Stomach (tissue), 9 donors: ENCODE results near the gene RENBP. TPM values are rescaled to one million over a fixed set of nuclear protein-coding genes. Genes with fewer than 3 reads are reported as not detected.
A peak's percentile ranks its signal among the peaks of the same experiment; 100 is the strongest.

ENCODE experiments used
- DNase-seq, 2 donors: peaks; one replicate each; pipeline versions ENCODE4 v3.0.0 to v3.0.0-alpha.2; 2013 to 2019
- H3K27ac ChIP-seq, 5 donors: fragments of 200-600 bp in 4 of 5; sonication (generic) in 4 of 5; one replicate each; pipeline ENCODE4 v1.5.1; 2013 to 2019; ENCODE audit warnings: mild to moderate bottlenecking in 1 of 5, moderate library complexity in 1 of 5
- H3K27me3 ChIP-seq, 3 donors: fragments of 200-600 bp; sonication (generic); one replicate each; pipeline ENCODE4 v1.5.1; 2017 to 2019; ENCODE audit warnings: mixed run types in 1 of 3
- H3K36me3 ChIP-seq, 4 donors: fragments of 200-600 bp; sonication (generic); 1 replicate in 3 of 4; 2 replicates in 1 of 4; pipeline ENCODE4 v1.5.1; 2016 to 2019
- H3K4me1 ChIP-seq, 4 donors: fragments of 200-600 bp; sonication (generic); one replicate each; pipeline ENCODE4 v1.5.1; 2016 to 2019
- H3K4me3 ChIP-seq, 4 donors: fragments of 200-600 bp; sonication (generic) in 3 of 4; one replicate each; pipeline ENCODE4 v1.5.1; 2016 to 2019; ENCODE audit warnings: mild to moderate bottlenecking in 1 of 4
- H3K9me3 ChIP-seq, 4 donors: fragments of 200-600 bp; sonication (generic); one replicate each; pipeline ENCODE4 v1.5.1; 2016 to 2019
- EP300 ChIP-seq: sonication (generic); formaldehyde crosslinking; IDR thresholded peaks from one replicate; pipeline ENCODE4 v1.6.1; 2017; ENCODE audit warnings: antibody characterized with exemption
- POLR2A ChIP-seq, 4 donors: fragments of 450-650 bp; IDR thresholded peaks; one replicate each; pipeline ENCODE4 v1.6.1; 2016; ENCODE audit warnings: antibody characterized with exemption in 4 of 4, control low read depth in 2 of 4, mild to moderate bottlenecking in 1 of 4, moderate library complexity in 1 of 4
- POLR2AphosphoS5 ChIP-seq, 3 donors: sonication (generic); formaldehyde crosslinking; IDR thresholded peaks; one replicate each; pipeline ENCODE4 v1.6.1; 2016; ENCODE audit warnings: antibody characterized with exemption in 3 of 3
- WGBS, 5 donors: extraction: QIAGEN DNeasy Blood & Tissue Kit in 3 of 5; methylation state at CpG; one replicate each; pipeline versions ENCODE4 v1.1.5 to v1.1.7; 2013 to 2018; 5-methylcytosine and 5-hydroxymethylcytosine counted together
- intact Hi-C: fragments of 100-400 bp; cut with DNase I; formaldehyde crosslinking; loops from one replicate; pipeline ENCODE4 v1.15.1; 2023; ENCODE audit warnings: low total_unique reads
- polyA plus RNA-seq, 3 donors: library from polyadenylated mRNA; stranded (reverse); fragments of 200-250 nt; gene quantifications; one replicate each; pipeline ENCODE4 v1.2.3, GENCODE V29; 2013
- total RNA-seq, 5 donors: library from RNA; depleted of rRNA; stranded (reverse); fragments of >200 nt; gene quantifications; one replicate each; pipeline versions ENCODE4 v1.1.0 to v1.2.3, GENCODE V29; 2014 to 2016
- TF ChIP-seq, protein P1 (sequence below), 7 experiments: fragments of 450-650 bp in 4 of 7; fragments of 200-600 bp in 3 of 7; sonication (generic) in 3 of 7; IDR thresholded peaks; one replicate each; pipeline ENCODE4 v1.5.1; 2016 to 2019; ENCODE audit warnings: antibody characterized with exemption in 7 of 7, control low read depth in 2 of 7, mild to moderate bottlenecking in 1 of 7
- donor health status: healthy with polysubstance abuse.
- donor health status: Bipolar disorder and iron deficiency.
- donor health status: healthy.

The RENBP gene
- total and polyA plus RNA-seq, 8 donors = 2.3 to 12.7 (median 8.1) TPM; not detected in 3

DNA sequence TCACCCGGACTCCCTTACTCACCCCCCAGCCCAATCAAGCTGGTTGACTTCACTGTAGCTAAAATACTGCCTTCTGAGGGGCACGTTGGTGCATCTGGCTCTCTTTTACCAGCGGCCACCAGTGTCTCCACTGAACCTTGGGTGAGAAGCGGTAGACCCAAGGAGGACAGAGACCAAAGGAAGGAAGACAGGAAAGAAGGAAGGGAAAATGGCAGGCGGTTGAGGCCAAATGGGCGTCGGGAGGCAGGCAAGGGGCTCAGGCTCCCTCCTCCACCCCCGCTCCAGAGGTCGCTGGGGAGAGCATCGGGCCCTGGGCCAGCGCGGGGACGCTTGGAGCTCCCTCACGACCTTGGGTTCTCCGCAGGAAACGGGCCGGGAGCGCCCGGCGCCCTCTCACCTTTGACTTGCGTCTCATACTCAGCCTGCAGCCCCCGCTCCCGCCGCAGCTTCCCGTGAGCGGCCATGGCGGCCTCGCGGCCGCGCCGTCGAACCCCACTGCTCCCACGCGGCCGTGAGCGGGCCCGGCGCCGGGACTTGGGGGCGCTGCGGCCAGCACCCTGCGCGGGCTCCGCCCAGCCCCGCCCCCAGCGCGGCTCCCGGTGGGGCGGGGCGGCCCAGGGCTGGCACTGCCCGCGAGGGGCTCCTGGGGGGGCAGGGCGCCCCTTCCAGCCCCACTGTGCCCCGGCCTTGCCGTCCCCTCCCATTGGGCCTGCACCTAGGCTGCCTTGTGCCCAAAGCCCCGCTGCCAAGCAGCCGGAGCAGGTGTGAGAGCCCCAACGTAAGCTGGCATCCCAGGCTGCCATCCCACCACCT, 18.5 kb downstream of the RENBP start, which contains the start of gene ARHGAP4:
Gene ARHGAP4 (minus strand): TSS at position 526 of the 813 bp plus-strand sequence. CDS start 62 bp downstream, at position 464.
- Histone ChIP-seq H3K4me3 (peak within 1 kb of the TSS; percentile 45 to 59 (median 56)), H3K27me3 (peaks cover 0 to 17% (median 0%) of the 10 kb centered on the region in 3 donors), H3K9me3 (no peaks in the 10 kb centered on the region), H3K36me3 (peaks cover 4 to 18% (median 13%) of the 10 kb centered on the region in 4 donors), H3K27ac (peak within 1 kb of the TSS; percentile 95 to 98 (median 96)), H3K4me1 (peaks cover 7 to 72% (median 61%) of the 10 kb centered on the region in 4 donors)
- 15 to 57% (median 42%) methylated on average over 3 to 46 of the region's 59 CpGs for WGBS, 5 donors
- intact Hi-C loops = no loop called here
- TF ChIP-seq POLR2AphosphoS5 (IDR thresholded peaks at IDR 0.05) = no peak
- no peak for TF ChIP-seq POLR2A (IDR thresholded peaks at IDR 0.05)
- TF ChIP-seq, protein P1, sequence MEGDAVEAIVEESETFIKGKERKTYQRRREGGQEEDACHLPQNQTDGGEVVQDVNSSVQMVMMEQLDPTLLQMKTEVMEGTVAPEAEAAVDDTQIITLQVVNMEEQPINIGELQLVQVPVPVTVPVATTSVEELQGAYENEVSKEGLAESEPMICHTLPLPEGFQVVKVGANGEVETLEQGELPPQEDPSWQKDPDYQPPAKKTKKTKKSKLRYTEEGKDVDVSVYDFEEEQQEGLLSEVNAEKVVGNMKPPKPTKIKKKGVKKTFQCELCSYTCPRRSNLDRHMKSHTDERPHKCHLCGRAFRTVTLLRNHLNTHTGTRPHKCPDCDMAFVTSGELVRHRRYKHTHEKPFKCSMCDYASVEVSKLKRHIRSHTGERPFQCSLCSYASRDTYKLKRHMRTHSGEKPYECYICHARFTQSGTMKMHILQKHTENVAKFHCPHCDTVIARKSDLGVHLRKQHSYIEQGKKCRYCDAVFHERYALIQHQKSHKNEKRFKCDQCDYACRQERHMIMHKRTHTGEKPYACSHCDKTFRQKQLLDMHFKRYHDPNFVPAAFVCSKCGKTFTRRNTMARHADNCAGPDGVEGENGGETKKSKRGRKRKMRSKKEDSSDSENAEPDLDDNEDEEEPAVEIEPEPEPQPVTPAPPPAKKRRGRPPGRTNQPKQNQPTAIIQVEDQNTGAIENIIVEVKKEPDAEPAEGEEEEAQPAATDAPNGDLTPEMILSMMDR (IDR thresholded peaks at IDR 0.05) = no peak
- no peak for TF ChIP-seq EP300
- peak in 1 of 2 donors; percentile 48 for DNase-seq

DNA sequence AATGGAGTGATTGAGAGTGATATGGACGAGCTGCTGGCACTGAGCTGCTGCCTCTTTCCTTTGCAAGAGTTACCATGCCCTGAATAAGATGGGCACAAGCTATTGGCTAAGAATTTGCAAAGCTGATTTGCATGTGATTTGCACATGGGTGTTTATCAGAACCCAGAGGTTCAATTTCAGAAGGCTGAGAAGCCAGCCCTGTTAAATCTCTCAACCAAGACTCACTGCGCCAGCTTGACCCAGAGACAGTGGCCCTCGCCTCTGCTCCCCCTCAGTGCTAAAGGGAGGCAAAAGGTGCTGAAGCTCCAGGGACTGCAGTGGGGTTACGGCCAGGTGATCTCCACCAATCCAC, 19.1 kb downstream of the RENBP start:
- Histone ChIP-seq H3K27me3 (peaks cover 0 to 17% (median 0%) of the 10 kb centered on the region in 3 donors), H3K36me3 (peaks cover under 1 to 12% (median 7%) of the 10 kb centered on the region in 4 donors), H3K9me3 (no peaks in the 10 kb centered on the region), H3K4me1 (peaks cover 7 to 71% (median 62%) of the 10 kb centered on the region in 4 donors), H3K27ac (peak overlapping the region in 4 of 5 donors; percentile 95 to 98 (median 96)), H3K4me3 (peak overlapping the region; percentile 32 to 59 (median 56))
- no peak for DNase-seq
- TF ChIP-seq EP300 (no peak), POLR2AphosphoS5 (IDR thresholded peaks at IDR 0.05) (no peak), POLR2A (IDR thresholded peaks at IDR 0.05) (no peak)
- TF ChIP-seq, protein P1 (IDR thresholded peaks at IDR 0.05) = no peak
- intact Hi-C loops = no loop called here
- WGBS, 5 donors = 58 to 80% (median 75%) methylated on average over 3 to 4 of the region's 4 CpGs

DNA sequence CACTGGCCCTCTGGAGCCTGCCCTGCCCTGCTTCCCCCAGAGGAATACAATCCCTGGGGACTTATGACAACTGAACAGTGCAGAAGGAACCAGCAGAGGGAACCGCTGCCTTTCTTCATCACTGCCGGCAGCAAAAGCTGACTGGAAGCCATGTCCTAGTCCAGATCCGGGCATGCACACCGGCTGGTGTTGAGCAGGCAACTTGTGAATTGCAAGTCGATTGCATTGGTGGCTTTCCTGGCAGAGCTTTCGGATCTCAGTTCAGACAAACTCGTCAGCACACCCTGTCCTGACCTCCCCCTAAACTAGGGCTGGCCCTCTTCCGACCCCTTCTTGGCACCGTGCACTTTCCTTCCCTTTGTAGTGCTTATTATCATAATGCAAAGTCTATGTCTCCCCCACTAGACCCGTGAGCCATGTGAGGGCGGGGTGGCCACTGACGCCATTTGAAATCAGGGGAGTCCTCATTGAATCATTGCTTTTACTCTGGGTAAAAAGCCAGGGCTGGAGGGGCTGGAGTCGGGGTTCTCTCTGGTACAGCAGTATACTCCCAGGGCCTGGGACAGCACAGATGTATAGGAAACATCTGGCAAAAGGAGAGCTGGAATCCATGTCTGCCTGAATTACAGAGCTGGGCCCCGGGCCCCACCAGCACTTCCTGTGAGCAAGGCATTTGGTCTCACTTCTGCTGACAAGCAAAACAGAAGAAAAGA, 20.1 kb downstream of the RENBP start:
- Histone ChIP-seq H3K27ac (peak overlapping the region in 3 of 5 donors; percentile 31 to 98 (median 96)), H3K4me1 (peaks cover 7 to 61% (median 58%) of the 10 kb centered on the region in 4 donors)

More for the DNA sequence above, 20.1 kb downstream of the RENBP start:
- DNase-seq = peak; percentile 44 to 78
- H3K27me3 ChIP-seq = peaks cover 0 to 21% (median 0%) of the 10 kb centered on the region in 3 donors
- H3K4me3 ChIP-seq = peak overlapping the region in 3 of 4 donors; percentile 3 to 56 (median 32)
- peaks cover 0 to 2% (median under 1%) of the 10 kb centered on the region in 4 donors for H3K36me3 ChIP-seq
- intact Hi-C loops = no loop called here
- no peaks in the 10 kb centered on the region for H3K9me3 ChIP-seq
- TF ChIP-seq, protein P1 (IDR thresholded peaks at IDR 0.05) = peak in 1 of 7 experiments; percentile 12
- TF ChIP-seq EP300 (no peak), POLR2AphosphoS5 (IDR thresholded peaks at IDR 0.05) (peak in 1 of 3 donors; percentile 25)
- WGBS, 5 donors = 12 to 49% (median 30%) methylated on average over 11 to 14 of the region's 14 CpGs
